ENCODE measurements around the gene UBTF. TPM values are rescaled to one million over a fixed set of nuclear protein-coding genes. Genes with fewer than 3 reads are reported as not detected.
A peak's percentile ranks its signal among the peaks of the same experiment; 100 is the strongest.

Gene UBTF
- total and polyA plus RNA-seq, 9 of the 15 experiments (the other 6 are each of a cell fraction or from before 2014, with no cell fraction given) = 1.2 to 113 (median 83.6) TPM

GRCh38 chr17:44256671-44257070 lies 37.2 kb upstream of the UBTF start:
- FAIRE-seq (no peak), ATAC-seq (no peak), DNase-seq (ENCODE audit: extremely low read depth in 1 of 4, low spot score in 3 of 4) (no peak)
- TF ChIP-seq ELK3 (CRISPR knock-in tag; IDR thresholded peaks at IDR 0.05) = no peak
- ChIA-PET POLR2A (interaction anchor here (0.6 kb wide), 1 partner anchor 15 kb away, joined by 4 read pairs; no protein-coding TSS in a partner anchor), CTCF (ENCODE audit: low intra/inter-chr PET ratio) (no interaction called here)
- WGBS (ENCODE audit: insufficient coverage, low coverage, missing lambda C conversion rate) = 26% methylated on average over 3 of the region's 4 CpGs
- no peak overlapping the region for H3K4me2 ChIP-seq (ENCODE audit: insufficient read depth, low read length)
- peaks cover 11 to 50% of the 10 kb centered on the region in 2 experiments; a peak in 4 of 5 replicates for H3K4me1 ChIP-seq (replicated peaks in 1 of 2; ENCODE audit: control insufficient read depth in 2 of 2, insufficient read depth in 2 of 2, low read length in 2 of 2)
- peaks cover 13 to 27% of the 10 kb centered on the region in 2 experiments; a peak in 4 of 5 replicates for H3K27me3 ChIP-seq (ENCODE audit: control insufficient read depth in 2 of 2, insufficient read depth in 2 of 2, low read length in 2 of 2)
- H3K9ac ChIP-seq (ENCODE audit: insufficient read depth in 1 of 2, low read depth in 2 of 2, low read length in 2 of 2) = no peak overlapping the region
- no peak overlapping the region for H3K4me3 ChIP-seq
- no peaks in the 10 kb centered on the region for H3K9me3 ChIP-seq (replicated peaks; ENCODE audit: control insufficient read depth, insufficient read depth, low read depth, low read length)
- H4K20me1 ChIP-seq (replicated peaks; ENCODE audit: control insufficient read depth, insufficient read depth, low read length) = peaks cover 10% of the 10 kb centered on the region; the same call in 1 of the 2 replicates
- intact Hi-C loops (cut with micrococcal nuclease) = no loop called here
- BruUV-seq (replicated peaks) = no TSS peak
- in situ Hi-C loops (cut with MboI) = no loop called here
- no peaks in the 10 kb centered on the region for H3K79me2 ChIP-seq (ENCODE audit: control insufficient read depth, insufficient read depth, low read length)
- no peaks in the 10 kb centered on the region for H3K36me3 ChIP-seq (ENCODE audit: control insufficient read depth, insufficient read depth, low read length)
- H3K27ac ChIP-seq (ENCODE audit: extremely low read depth, low read depth, low read length) = no peak overlapping the region
- no peak overlapping the region for H2AFZ ChIP-seq (ENCODE audit: low read depth, low read length)
- H3K9me1 ChIP-seq (ENCODE audit: control insufficient read depth, insufficient read depth, low read length) = no peaks in the 10 kb centered on the region

GRCh38 chr17:44255915-44256314 lies 36.4 kb upstream of the UBTF start:
- Histone ChIP-seq H3K27me3 (ENCODE audit: control insufficient read depth in 2 of 2, insufficient read depth in 2 of 2, low read length in 2 of 2) (peaks cover 13 to 27% of the 10 kb centered on the region in 2 experiments; a peak in 4 of 5 replicates), H4K20me1 (replicated peaks; ENCODE audit: control insufficient read depth, insufficient read depth, low read length) (peaks cover 9% of the 10 kb centered on the region; the same call in 1 of the 2 replicates), H3K9me3 (replicated peaks; ENCODE audit: control insufficient read depth, insufficient read depth, low read depth, low read length) (no peaks in the 10 kb centered on the region), H3K9ac (ENCODE audit: insufficient read depth in 1 of 2, low read depth in 2 of 2, low read length in 2 of 2) (no peak overlapping the region), H3K4me1 (replicated peaks in 1 of 2; ENCODE audit: control insufficient read depth in 2 of 2, insufficient read depth in 2 of 2, low read length in 2 of 2) (peaks cover 8 to 48% of the 10 kb centered on the region in 2 experiments; a peak in 4 of 5 replicates), H3K27ac (ENCODE audit: extremely low read depth, low read depth, low read length) (no peak overlapping the region), H3K9me1 (ENCODE audit: control insufficient read depth, insufficient read depth, low read length) (no peaks in the 10 kb centered on the region), H3K4me3 (no peak overlapping the region), H3K79me2 (ENCODE audit: control insufficient read depth, insufficient read depth, low read length) (no peaks in the 10 kb centered on the region), H2AFZ (ENCODE audit: low read depth, low read length) (no peak overlapping the region), H3K4me2 (ENCODE audit: insufficient read depth, low read length) (no peak overlapping the region), H3K36me3 (ENCODE audit: control insufficient read depth, insufficient read depth, low read length) (no peaks in the 10 kb centered on the region)
- DNase-seq (ENCODE audit: extremely low read depth in 1 of 4, low spot score in 3 of 4) = no peak
- no peak for ATAC-seq
- intact Hi-C loops (cut with micrococcal nuclease) (no loop called here), in situ Hi-C loops (cut with MboI) (no loop called here)
- no TSS peak for BruUV-seq (replicated peaks)
- POLR2A ChIA-PET = interaction anchor here (0.6 kb wide), 1 partner anchor 16 kb away, joined by 4 read pairs; no protein-coding TSS in a partner anchor
- FAIRE-seq = no peak
- 0% methylated on average over 2 of the region's 2 CpGs for WGBS (ENCODE audit: insufficient coverage, low coverage, missing lambda C conversion rate)
- CTCF ChIA-PET (ENCODE audit: low intra/inter-chr PET ratio) = no interaction called here
- no peak for TF ChIP-seq ZNF79 (CRISPR knock-in tag; IDR thresholded peaks at IDR 0.05; ENCODE audit: low read depth)
- TF ChIP-seq HDAC1 (IDR thresholded peaks at IDR 0.05) = peak in 1 of 2 experiments; percentile 27; a peak in 1 of 4 replicates
- 0 out of 2 replicates have a peak, but pooled peaks have one; percentile 4 for TF ChIP-seq CBFA2T3 (IDR thresholded peaks at IDR 0.05)
- TF ChIP-seq ELF1 (tag; IDR thresholded peaks at IDR 0.05) = no peak
- TF ChIP-seq HBP1 (CRISPR knock-in tag; IDR thresholded peaks at IDR 0.05) = 0 out of 2 replicates have a peak, but pooled peaks have one; percentile 34
- peak; percentile 29; the same call in 1 of the 2 replicates for TF ChIP-seq PKNOX1 (IDR thresholded peaks at IDR 0.05)
- TF ChIP-seq EHMT2 (IDR thresholded peaks at IDR 0.05) = peak; percentile 74
- 0 out of 2 replicates have a peak, but pooled peaks have one; percentile 36 for TF ChIP-seq LARP7 (IDR thresholded peaks at IDR 0.05)
- no peak for TF ChIP-seq ZKSCAN3 (CRISPR knock-in tag; IDR thresholded peaks at IDR 0.05)
- peak; percentile 72 for TF ChIP-seq EGR1 (conservative IDR thresholded peaks at IDR 0.05)
- no peak for TF ChIP-seq ZNF311 (CRISPR knock-in tag; IDR thresholded peaks at IDR 0.05)

All from K562 (cell line).